Measurements from ENCODE around the gene ANKRD17.
"Not testable (repeated sequence)": the region's sequence is repeated elsewhere in the genome, so short reads cannot be mapped to it uniquely, and the experiment has no call there.

ANKRD17 gene

GRCh38 chr4:73258686-73259570, at the start of gene ANKRD17:
ANKRD17 (minus strand) TSS chr4:73258798; CDS start chr4:73258668, 130 bp downstream.
- peak; percentile 85 for DNase-seq (ENCODE audit: low read depth)

- DNase-seq (ENCODE audit: low read depth): no peak
These were observed 49.7 kb upstream of the ANKRD17 start for GRCh38 chr4:73308286-73308685.

- no peak for DNase-seq (ENCODE audit: low read depth)
These were observed 45.1 kb upstream of the ANKRD17 start for GRCh38 chr4:73303711-73304110.

- no peak for DNase-seq (ENCODE audit: low read depth)
These were observed 41.1 kb upstream of the ANKRD17 start for GRCh38 chr4:73299548-73300280.

- DNase-seq (ENCODE audit: low read depth): not testable (repeated sequence)
These were observed 34.1 kb upstream of the ANKRD17 start for GRCh38 chr4:73292661-73293060.

GRCh38 chr4:73281982-73282381, 23.4 kb upstream of the ANKRD17 start:
- DNase-seq (ENCODE audit: low read depth): no peak

- DNase-seq (ENCODE audit: low read depth): no peak
These were observed 22.8 kb upstream of the ANKRD17 start for GRCh38 chr4:73281396-73281795.

GRCh38 chr4:73277201-73277600, 18.6 kb upstream of the ANKRD17 start:
- DNase-seq (ENCODE audit: low read depth): no peak

GRCh38 chr4:73275318-73275654, 16.7 kb upstream of the ANKRD17 start:
- DNase-seq (ENCODE audit: low read depth): no peak

GRCh38 chr4:73272816-73273215, 14.2 kb upstream of the ANKRD17 start:
- no peak for DNase-seq (ENCODE audit: low read depth)

GRCh38 chr4:73267050-73267449, 8.5 kb upstream of the ANKRD17 start:
- no peak for DNase-seq (ENCODE audit: low read depth)

- DNase-seq (ENCODE audit: low read depth): no peak
These were observed 1.0 kb upstream of the ANKRD17 start for GRCh38 chr4:73259571-73260090.

GRCh38 chr4:73258436-73258685, 237 bp downstream of the ANKRD17 start:
- no peak for DNase-seq (ENCODE audit: low read depth)

- no peak for DNase-seq (ENCODE audit: low read depth)
These were observed 755 bp downstream of the ANKRD17 start for GRCh38 chr4:73257651-73258435.

- DNase-seq (ENCODE audit: low read depth): peak; percentile 41
These were observed 1.4 kb downstream of the ANKRD17 start for GRCh38 chr4:73257234-73257633.

GRCh38 chr4:73255847-73256246, 2.8 kb downstream of the ANKRD17 start:
- DNase-seq (ENCODE audit: low read depth): not testable (repeated sequence)

- DNase-seq (ENCODE audit: low read depth): no peak
These were observed 6.6 kb downstream of the ANKRD17 start for GRCh38 chr4:73252001-73252400.

- no peak for DNase-seq (ENCODE audit: low read depth)
These were observed 7.2 kb downstream of the ANKRD17 start for GRCh38 chr4:73251384-73251783.

- DNase-seq (ENCODE audit: low read depth): no peak
These were observed 8.0 kb downstream of the ANKRD17 start for GRCh38 chr4:73250642-73251041.

GRCh38 chr4:73248821-73249220, 9.8 kb downstream of the ANKRD17 start:
- DNase-seq (ENCODE audit: low read depth): no peak

- no peak for DNase-seq (ENCODE audit: low read depth)
These were observed 10.2 kb downstream of the ANKRD17 start for GRCh38 chr4:73248416-73248815.

- no peak for DNase-seq (ENCODE audit: low read depth)
These were observed 11.5 kb downstream of the ANKRD17 start for GRCh38 chr4:73247100-73247499.

GRCh38 chr4:73245955-73246354, 12.6 kb downstream of the ANKRD17 start:
- no peak for DNase-seq (ENCODE audit: low read depth)

All from stimulated activated CD8-positive, alpha-beta memory T cell treated with anti-CD3 and anti-CD28 coated beads, Interleukin-7, amount 100 ng/mL, for 24 hours (primary cell).